Testis (tissue), 2 donors: ENCODE measurements around the gene INPP5B.

Experiments used
- CTCF ChIP-seq, 3 experiments: fragments of 450-650 bp in 2 of 3; fragments of 200-600 bp in 1 of 3; sonication (generic) in 1 of 3; IDR thresholded peaks; one replicate each; pipeline ENCODE4 v1.5.1; 2016 to 2019; ENCODE audit warnings: antibody characterized with exemption in 3 of 3, mild to moderate bottlenecking in 2 of 3, moderate library complexity in 1 of 3
- POLR2A ChIP-seq: fragments of 450-650 bp; IDR thresholded peaks from one replicate; pipeline ENCODE4 v1.6.1; 2017; ENCODE audit warnings: antibody characterized with exemption, mild to moderate bottlenecking, moderate library complexity

- no peak for TF ChIP-seq CTCF (IDR thresholded peaks at IDR 0.05)
- TF ChIP-seq POLR2A = no peak
Measured at GRCh38 chr1:37955685-37956084, 8.8 kb upstream of the INPP5B start.
